HL-60 (cell line): ENCODE measurements around the gene MTMR1.
A peak's percentile ranks its signal among the peaks of the same experiment; 100 is the strongest.

ENCODE experiments used
- DNase-seq, 2 experiments: peaks; one replicate each; pipeline ENCODE4 v3.0.0-alpha.2; 2010 to 2020; ENCODE audit warnings: low read depth in 1 of 2, low spot score in 1 of 2
- H3K27ac ChIP-seq: fragments of 250-450 bp; sonication (Bioruptor Pico); replicated peaks from 2 replicates; pipeline ENCODE4 v1.5.1; 2020; ENCODE audit warnings: mild to moderate bottlenecking, moderate library complexity
- H3K27me3 ChIP-seq: fragments of 250-450 bp; sonication (Bioruptor Pico); 2 replicates; pipeline ENCODE4 v1.5.1; 2021; ENCODE audit warnings: mild to moderate bottlenecking, moderate library complexity; ENCODE audit not compliant: insufficient read depth, poor library complexity, severe bottlenecking
- H3K4me3 ChIP-seq: replicated peaks from 2 replicates; pipeline ENCODE4 v1.5.1; 2011; ENCODE audit warnings: mild to moderate bottlenecking, control low read depth, low read length; ENCODE audit not compliant: insufficient read depth
- GABPA ChIP-seq: IDR thresholded peaks from 2 replicates; pipeline ENCODE4 v1.6.1; 2012; ENCODE audit warnings: low read depth
- POLR2AphosphoS5 ChIP-seq: IDR thresholded peaks from 2 replicates; pipeline ENCODE4 v1.6.1; 2012; ENCODE audit warnings: low read depth
- SPI1 ChIP-seq: IDR thresholded peaks from 2 replicates; pipeline ENCODE4 v1.6.1; 2012; ENCODE audit warnings: low read depth, mild to moderate bottlenecking, borderline replicate concordance
- TF ChIP-seq, protein P1 (sequence below): IDR thresholded peaks from one replicate; pipeline ENCODE4 v1.5.1; 2011; ENCODE audit warnings: low read length, control low read depth, inconsistent platforms; ENCODE audit not compliant: insufficient read depth
- TF ChIP-seq, protein P2 (sequence below): IDR thresholded peaks from 2 replicates; pipeline ENCODE4 v1.6.1; 2012; ENCODE audit warnings: low read depth; ENCODE audit not compliant: insufficient replicate concordance

The MTMR1 gene

DNA sequence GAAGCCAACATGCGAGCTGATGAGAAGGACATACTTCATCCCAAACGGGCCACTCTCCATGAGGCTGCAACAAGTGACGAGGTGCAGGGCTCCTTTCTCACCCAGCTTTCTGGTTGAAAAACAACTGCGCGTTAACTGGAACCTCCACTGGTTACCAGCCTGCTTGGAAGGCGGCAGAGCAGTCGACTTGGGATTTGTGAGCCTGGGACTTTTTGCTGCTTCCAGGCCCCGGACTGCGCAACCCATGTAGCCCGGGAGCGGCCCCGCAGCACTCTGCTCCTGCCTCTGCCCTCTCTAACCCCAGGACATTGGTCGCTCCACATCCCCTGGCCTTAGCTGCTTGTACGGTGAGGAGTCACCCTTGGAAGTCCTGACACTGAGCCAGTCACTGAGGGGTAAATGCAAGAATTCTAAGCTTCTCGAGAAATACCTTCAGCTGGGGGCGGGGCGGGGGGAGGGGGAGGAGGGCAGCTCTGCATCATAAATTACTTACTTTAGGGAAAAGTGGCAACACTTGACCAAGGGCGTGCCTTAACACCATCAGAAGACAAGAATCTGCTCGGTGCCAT is 72.7 kb downstream of the MTMR1 start:
- no peaks in the 10 kb centered on the region for H3K27me3 ChIP-seq
- no peak for TF ChIP-seq POLR2AphosphoS5
- TF ChIP-seq, protein P1, sequence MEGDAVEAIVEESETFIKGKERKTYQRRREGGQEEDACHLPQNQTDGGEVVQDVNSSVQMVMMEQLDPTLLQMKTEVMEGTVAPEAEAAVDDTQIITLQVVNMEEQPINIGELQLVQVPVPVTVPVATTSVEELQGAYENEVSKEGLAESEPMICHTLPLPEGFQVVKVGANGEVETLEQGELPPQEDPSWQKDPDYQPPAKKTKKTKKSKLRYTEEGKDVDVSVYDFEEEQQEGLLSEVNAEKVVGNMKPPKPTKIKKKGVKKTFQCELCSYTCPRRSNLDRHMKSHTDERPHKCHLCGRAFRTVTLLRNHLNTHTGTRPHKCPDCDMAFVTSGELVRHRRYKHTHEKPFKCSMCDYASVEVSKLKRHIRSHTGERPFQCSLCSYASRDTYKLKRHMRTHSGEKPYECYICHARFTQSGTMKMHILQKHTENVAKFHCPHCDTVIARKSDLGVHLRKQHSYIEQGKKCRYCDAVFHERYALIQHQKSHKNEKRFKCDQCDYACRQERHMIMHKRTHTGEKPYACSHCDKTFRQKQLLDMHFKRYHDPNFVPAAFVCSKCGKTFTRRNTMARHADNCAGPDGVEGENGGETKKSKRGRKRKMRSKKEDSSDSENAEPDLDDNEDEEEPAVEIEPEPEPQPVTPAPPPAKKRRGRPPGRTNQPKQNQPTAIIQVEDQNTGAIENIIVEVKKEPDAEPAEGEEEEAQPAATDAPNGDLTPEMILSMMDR: no peak
- TF ChIP-seq SPI1: no peak
- TF ChIP-seq GABPA: no peak
- TF ChIP-seq, protein P2, sequence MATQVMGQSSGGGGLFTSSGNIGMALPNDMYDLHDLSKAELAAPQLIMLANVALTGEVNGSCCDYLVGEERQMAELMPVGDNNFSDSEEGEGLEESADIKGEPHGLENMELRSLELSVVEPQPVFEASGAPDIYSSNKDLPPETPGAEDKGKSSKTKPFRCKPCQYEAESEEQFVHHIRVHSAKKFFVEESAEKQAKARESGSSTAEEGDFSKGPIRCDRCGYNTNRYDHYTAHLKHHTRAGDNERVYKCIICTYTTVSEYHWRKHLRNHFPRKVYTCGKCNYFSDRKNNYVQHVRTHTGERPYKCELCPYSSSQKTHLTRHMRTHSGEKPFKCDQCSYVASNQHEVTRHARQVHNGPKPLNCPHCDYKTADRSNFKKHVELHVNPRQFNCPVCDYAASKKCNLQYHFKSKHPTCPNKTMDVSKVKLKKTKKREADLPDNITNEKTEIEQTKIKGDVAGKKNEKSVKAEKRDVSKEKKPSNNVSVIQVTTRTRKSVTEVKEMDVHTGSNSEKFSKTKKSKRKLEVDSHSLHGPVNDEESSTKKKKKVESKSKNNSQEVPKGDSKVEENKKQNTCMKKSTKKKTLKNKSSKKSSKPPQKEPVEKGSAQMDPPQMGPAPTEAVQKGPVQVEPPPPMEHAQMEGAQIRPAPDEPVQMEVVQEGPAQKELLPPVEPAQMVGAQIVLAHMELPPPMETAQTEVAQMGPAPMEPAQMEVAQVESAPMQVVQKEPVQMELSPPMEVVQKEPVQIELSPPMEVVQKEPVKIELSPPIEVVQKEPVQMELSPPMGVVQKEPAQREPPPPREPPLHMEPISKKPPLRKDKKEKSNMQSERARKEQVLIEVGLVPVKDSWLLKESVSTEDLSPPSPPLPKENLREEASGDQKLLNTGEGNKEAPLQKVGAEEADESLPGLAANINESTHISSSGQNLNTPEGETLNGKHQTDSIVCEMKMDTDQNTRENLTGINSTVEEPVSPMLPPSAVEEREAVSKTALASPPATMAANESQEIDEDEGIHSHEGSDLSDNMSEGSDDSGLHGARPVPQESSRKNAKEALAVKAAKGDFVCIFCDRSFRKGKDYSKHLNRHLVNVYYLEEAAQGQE: no peak
- no peak overlapping the region for H3K27ac ChIP-seq
- no peak overlapping the region for H3K4me3 ChIP-seq
- no peak for DNase-seq

DNA sequence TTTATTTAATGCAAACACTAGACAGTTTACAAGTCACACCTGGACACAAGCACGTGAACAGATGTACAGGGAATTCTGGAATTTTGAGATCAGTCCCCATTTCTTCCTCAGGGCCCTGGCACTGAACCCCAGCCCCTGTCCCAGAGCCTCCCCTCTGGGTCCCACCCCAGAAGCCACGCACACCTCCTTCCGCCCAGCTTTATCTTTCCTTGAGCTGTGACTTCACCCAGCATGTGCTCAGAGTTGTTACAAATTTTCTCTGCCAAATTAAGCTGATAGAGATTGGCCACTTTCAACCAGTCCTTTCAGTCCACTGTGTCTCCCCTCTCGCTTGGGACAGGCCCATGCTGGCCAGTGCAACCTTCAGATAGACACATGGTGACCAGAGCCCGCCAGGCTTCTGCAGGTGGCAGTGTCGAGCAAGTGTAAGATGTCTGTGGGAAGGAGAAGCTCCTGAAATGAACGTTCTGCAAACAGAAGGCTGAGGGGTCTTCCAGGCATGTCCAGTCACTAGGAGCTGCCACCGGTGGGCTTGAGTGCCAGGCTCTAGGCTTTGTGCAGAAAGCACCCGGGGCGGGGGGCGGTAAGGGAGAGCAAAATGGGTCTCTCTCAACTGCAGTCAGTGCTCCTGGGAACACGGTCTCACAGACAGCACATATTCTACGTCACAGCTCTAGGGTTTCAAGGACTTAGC is 73.3 kb downstream of the MTMR1 start:
- no peak overlapping the region for H3K4me3 ChIP-seq
- H3K27me3 ChIP-seq: no peaks in the 10 kb centered on the region
- DNase-seq: peak in 1 of 2 experiments; percentile 13
- TF ChIP-seq, protein P1: no peak
- no peak for TF ChIP-seq SPI1
- TF ChIP-seq, protein P2: no peak
- no peak for TF ChIP-seq GABPA
- no peak for TF ChIP-seq POLR2AphosphoS5
- peak overlapping the region; percentile 67 for H3K27ac ChIP-seq

DNA sequence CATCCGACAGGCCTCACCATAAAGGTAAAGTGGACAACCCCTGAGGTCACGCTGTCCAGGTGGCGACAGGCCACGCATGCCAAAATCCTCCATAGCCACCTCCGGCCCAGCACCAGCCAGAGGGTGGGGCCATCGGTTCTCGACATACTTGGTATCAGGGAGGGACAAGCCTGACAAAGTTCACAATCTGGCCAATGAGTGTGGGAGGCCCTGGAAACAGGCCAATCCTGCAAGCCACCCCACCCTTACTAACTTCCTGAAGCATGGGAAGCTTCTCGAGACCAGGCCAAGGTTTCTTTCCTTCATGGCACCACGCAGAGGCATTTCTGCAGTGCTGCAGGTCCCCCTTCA is 73.8 kb downstream of the MTMR1 start:
- TF ChIP-seq, protein P1: no peak
- TF ChIP-seq, protein P2: no peak
- TF ChIP-seq POLR2AphosphoS5 (no peak), SPI1 (no peak), GABPA (no peak)
- Histone ChIP-seq H3K27me3 (no peaks in the 10 kb centered on the region), H3K27ac (peak overlapping the region; percentile 67), H3K4me3 (no peak overlapping the region)
- peak; percentile 7 to 28 for DNase-seq
